GM21360 (cell line): ENCODE data around the gene LHX6.
A peak's percentile ranks its signal among the peaks of the same experiment; 100 is the strongest.

Experiments
- ATAC-seq: cut with Tn5 transposase; IDR thresholded peaks from one replicate; pipeline ENCODE4 v1.9.1; 2021; ENCODE audit warnings: mild to moderate bottlenecking, moderate library complexity; ENCODE audit not compliant: unreplicated experiment

The LHX6 gene

GRCh38 chr9:122216798-122217418, 11.8 kb downstream of the LHX6 start:
- ATAC-seq = no peak

- ATAC-seq = no peak
Observed at GRCh38 chr9:122216138-122216797, 12.5 kb downstream of the LHX6 start.

GRCh38 chr9:122215663-122216062, 13.1 kb downstream of the LHX6 start:
- ATAC-seq = no peak

- no peak for ATAC-seq
Observed at GRCh38 chr9:122214507-122214906, 14.2 kb downstream of the LHX6 start.

GRCh38 chr9:122213589-122214413, 15.0 kb downstream of the LHX6 start:
- peak; percentile 67 for ATAC-seq

- ATAC-seq = no peak
Observed at GRCh38 chr9:122213102-122213588, 15.6 kb downstream of the LHX6 start.

- no peak for ATAC-seq
Observed at GRCh38 chr9:122212473-122213004, 16.2 kb downstream of the LHX6 start.

- no peak for ATAC-seq
Observed at GRCh38 chr9:122209451-122209850, 19.3 kb downstream of the LHX6 start.

- ATAC-seq = no peak
Observed at GRCh38 chr9:122207096-122207495, 21.7 kb downstream of the LHX6 start.

GRCh38 chr9:122206118-122207046, 22.4 kb downstream of the LHX6 start:
- no peak for ATAC-seq

- no peak for ATAC-seq
Observed at GRCh38 chr9:122205176-122205575, 23.6 kb downstream of the LHX6 start.

GRCh38 chr9:122204491-122204890, 24.3 kb downstream of the LHX6 start:
- no peak for ATAC-seq

- ATAC-seq = no peak
Observed at GRCh38 chr9:122204055-122204454, 24.7 kb downstream of the LHX6 start.

- ATAC-seq = no peak
Observed at GRCh38 chr9:122202111-122202510, 26.6 kb downstream of the LHX6 start.

GRCh38 chr9:122201641-122202040, 27.1 kb downstream of the LHX6 start:
- no peak for ATAC-seq

- ATAC-seq = no peak
Observed at GRCh38 chr9:122200960-122201595, 27.7 kb downstream of the LHX6 start.

- ATAC-seq = no peak
Observed at GRCh38 chr9:122197882-122198281, 30.9 kb downstream of the LHX6 start.

GRCh38 chr9:122197426-122197825, 31.3 kb downstream of the LHX6 start:
- ATAC-seq = no peak

GRCh38 chr9:122195875-122196274, 32.9 kb downstream of the LHX6 start:
- ATAC-seq = no peak

GRCh38 chr9:122193651-122194050, 35.1 kb downstream of the LHX6 start:
- ATAC-seq = no peak
